NCI-H2107 treated with DMSO at 0.1 percent for 48 hours (cell line): ENCODE data around the gene EPS8L3.
A peak's percentile ranks its signal among the peaks of the same experiment; 100 is the strongest.
"Not testable (repeated sequence)": the region's sequence is repeated elsewhere in the genome, so short reads cannot be mapped to it uniquely, and the experiment has no call there.

ENCODE experiments used
- DNase-seq: peaks from one replicate; lab custom pipeline; 2025; ENCODE audit not compliant: unreplicated experiment; lab: John Stamatoyannopoulos, UW

EPS8L3 gene, protein sequence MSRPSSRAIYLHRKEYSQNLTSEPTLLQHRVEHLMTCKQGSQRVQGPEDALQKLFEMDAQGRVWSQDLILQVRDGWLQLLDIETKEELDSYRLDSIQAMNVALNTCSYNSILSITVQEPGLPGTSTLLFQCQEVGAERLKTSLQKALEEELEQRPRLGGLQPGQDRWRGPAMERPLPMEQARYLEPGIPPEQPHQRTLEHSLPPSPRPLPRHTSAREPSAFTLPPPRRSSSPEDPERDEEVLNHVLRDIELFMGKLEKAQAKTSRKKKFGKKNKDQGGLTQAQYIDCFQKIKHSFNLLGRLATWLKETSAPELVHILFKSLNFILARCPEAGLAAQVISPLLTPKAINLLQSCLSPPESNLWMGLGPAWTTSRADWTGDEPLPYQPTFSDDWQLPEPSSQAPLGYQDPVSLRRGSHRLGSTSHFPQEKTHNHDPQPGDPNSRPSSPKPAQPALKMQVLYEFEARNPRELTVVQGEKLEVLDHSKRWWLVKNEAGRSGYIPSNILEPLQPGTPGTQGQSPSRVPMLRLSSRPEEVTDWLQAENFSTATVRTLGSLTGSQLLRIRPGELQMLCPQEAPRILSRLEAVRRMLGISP

DNA sequence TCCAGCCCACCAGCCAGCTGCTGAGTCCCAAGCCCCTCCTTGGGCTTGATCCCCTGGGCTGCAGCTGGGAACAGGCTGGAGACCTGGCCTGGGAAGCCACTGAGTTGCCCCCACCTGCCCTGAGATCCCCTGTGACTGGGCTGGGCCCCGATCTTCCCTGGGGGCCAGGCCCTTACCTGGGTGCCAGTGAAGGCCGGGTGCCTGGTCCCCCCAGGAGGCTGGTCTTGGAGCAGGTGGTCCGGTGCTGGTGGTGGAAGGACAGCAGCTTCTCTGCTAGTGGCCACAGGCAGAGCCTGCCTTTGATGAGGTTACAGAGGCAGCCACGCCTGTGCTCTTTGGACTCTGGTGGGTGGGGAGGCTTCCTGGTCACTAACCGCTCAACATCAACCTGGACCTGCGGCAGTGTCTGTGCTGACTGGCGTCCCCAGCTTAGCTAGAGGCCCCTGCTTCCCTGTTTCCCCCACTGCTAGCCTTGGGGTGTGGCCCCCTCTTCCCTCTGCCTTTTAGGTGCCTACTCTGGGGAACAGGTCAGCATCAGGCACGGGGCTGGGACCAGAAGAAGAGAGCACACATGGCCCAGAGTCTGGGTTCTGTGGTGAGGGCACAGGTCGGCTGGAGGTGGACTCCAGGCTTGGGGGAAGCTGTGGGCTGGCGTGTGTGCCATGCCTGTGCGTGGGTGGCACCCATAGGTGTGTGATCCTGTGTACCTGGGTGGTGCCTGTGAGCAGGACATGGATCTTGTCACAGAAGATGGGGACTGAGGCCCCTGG is at the start of gene EPS8L3:
TSS of gene EPS8L3 (minus strand) at position 278 of the 770 bp plus-strand sequence. CDS start 2,174 bp downstream, outside the sequence.
- no peak for DNase-seq

DNA sequence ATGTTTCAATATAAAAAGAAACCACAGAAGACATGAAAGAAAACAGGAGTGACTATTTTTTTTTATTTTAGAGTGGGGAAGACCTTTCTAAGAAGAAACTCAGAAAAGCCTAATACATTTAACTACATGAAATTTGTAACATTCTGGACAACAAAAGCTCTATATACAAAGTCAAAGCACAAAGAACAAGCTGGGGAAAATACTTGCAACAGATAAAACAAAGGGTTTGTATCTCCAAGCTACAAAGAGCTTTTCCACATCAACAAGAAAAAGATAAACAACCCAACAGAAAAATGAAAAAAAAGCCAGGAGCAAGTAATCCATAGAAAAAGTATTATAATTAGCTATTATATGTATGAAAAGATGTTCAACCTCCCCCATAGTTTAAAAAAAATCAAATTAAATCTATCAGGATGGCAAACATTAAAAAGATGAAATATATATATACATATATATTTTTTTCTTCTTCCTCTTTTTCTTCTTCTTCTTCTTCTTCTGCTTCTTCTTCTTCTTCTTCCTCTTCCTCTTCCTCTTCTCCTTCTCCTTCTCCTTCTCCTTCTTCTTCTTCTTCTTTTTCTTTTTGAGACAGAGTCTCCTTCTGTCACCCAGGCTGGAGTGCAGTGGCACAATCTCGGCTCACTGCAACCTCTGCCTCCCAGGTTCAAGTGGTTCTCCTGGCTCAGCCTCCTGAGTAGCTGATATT is 49.1 kb upstream of the EPS8L3 start:
- DNase-seq, result no peak

DNA sequence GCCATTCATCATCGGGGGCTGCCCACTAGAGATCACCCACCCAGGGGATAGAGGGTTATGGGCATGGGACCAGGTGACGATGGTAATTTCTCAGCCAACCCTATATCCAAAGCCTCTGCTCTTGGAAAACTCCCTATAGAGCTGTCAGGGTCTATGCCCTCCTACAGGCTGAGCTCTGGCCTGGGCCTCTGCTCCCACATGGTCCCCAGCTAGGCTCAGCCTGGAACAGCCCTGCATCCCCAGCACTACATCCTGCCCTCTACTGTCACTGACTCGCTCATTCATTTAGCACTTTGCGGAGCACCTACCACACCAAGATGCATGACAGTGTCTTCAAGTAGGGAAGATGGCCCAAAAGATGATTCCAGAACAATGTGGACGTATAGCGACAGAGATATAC is 45.0 kb upstream of the EPS8L3 start:
- DNase-seq, result no peak

DNA sequence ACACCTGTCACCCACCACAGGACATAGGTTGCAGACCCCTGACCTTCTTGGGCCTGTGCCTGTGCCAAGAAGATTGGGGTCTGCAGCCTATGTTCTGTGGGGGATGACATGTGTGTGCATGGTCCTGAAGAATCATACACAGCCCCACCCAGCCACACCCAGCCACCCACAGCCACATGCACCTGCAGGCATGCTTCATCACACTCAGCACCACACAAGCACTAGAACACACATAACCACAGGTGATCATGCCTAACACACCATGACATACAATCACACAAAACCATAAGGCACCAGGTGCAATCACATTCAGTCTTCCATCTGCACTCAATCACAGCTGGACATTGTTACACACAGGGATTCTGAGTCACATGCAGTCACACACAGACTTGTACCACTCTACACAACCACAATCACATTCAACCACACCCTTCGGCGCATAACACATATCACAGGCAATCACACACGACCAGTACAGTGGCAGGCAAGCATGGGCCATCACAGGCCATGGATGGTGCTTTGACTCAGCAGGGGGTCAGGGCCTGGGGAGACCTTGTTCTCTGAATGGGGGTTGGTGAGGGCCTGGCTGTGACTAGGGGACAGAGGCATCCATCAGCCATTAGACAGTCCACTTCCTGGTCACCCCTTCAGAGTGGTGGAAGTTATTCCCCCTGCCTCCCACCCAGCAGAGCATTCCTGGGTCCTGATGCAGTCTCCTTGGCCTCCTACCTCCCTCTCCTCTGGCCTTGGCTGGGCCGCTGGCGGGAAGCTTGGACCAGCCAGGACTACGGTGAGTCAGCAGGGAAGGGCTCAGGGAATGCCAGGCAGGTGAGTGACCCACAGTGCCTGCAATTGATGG is 44.3 kb upstream of the EPS8L3 start:
- DNase-seq, result no peak

DNA sequence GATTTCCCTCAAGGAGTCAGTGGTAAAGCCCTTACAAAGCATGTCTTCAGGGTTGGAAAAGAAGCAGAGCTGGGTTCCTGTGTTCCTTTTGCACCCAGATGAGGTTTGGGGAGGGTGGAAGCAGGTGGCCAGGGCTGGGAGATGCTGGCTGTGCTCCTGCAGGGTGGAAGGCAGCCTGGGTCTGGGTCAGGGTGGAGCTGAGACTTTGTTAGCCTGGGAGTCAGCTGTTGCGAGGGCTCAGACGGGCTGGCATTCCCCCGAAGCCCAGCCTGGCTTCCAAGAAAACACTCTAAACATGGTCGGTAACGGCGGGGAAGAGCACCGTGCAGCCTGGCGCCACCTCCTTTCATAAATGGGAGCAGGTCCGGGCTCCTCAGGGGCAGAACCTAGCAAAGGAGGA is 43.7 kb upstream of the EPS8L3 start:
- no peak for DNase-seq

DNA sequence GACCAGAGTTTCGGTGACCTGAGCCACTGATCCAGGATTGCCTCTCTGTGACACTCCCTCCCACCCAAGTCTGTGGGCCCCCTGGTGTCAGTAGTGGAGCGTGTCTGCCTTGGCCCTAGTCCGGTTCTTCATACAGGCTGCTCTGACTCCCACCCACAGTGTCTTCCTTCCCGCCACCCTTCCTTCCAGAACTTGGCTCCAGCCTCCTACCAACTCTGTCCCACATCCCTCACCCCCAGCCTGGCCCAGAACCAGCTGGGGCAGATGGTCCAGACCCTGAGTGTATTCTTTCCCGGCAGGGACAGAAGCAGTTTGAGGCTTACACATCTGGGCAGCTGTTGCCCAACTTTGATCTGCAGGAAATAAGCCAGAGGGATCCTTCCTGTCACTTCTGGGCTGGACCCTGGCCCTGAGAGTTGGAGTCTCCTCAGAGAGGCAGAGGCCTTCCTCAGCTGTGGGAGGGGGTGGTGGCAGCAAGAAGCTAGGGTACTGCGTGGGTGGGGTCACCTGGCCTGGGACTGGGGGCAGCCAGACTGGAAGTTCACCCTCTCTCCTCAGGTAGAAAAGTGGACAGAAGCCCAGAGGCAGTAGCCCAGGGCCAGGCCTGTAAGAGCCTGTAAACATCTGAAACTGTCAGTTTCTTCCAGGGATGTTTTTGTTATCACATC is 43.1 kb upstream of the EPS8L3 start:
- no peak for DNase-seq

DNA sequence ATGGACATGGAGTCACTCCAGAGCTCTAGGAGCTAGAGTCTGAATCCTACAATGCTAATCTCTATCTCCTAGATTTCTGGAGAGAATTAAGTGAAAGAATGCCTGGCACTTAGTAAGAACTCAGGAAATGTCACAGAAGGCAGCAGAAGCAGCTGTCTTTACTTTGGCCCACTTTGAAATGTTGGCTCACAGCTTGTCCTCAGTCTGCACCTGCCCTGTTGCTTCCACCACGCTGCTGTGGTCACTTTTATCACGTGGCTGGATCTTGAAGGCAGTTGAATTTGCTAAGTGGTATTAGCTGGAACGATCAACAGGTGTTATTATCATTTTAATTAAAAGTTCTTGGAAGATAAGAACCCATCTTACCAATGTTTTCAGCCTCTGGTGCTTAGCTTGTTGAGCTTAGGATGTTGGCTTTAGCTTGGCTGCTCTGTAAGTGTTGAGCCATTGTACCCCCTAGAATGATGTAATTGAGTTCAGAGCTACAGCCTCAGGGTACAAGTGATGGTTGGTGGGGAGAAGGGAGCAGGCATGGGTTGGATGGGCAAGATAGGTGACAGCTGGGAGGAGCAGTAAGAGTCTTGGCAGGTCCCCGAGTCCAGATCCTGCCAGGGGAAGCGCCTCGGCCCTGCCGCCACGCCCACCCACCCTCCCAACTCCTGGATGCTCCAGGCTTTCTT is 41.9 kb upstream of the EPS8L3 start:
- DNase-seq, result peak; percentile 27

DNA sequence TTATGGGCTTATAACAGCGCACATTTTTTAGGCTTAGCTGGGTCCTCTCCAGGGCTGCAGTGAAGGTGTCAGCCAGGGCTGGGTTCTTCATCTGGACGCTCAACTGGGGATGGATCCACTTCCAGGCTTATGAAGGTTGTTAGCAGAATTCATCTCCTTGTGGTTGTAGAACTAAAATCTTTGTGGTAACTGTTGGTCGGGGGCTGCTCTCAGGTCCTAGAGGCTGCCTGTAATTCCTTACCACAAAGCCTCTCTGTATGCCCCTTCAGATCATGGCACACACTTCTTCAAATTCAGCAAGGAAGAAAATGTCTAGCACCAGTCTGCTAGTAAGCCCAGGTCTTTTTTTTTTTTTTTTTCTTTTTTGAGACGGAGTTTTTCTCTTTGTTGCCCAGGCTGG is 40.9 kb upstream of the EPS8L3 start:
- DNase-seq, result no peak

DNA sequence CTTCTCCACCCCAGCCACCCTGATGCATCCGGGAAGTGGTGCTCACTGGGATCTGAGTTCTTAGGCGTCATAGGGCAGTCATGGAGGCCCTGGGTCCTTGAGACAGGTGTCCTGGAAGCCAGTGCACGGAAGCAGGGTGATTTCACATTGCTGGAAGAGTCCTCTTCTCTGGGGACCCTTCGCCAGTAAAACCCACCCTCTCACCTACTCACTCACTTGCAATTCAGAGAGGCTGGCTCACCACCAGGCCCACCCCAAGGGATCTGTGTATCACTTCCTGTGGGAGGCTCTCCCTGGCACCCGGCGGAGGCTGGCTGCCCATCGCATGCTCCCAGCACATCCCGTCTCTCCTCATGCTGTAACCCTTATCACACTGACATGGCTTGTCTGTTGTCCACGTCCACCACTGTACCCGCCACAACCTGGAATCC is 40.2 kb upstream of the EPS8L3 start:
- no peak for DNase-seq

DNA sequence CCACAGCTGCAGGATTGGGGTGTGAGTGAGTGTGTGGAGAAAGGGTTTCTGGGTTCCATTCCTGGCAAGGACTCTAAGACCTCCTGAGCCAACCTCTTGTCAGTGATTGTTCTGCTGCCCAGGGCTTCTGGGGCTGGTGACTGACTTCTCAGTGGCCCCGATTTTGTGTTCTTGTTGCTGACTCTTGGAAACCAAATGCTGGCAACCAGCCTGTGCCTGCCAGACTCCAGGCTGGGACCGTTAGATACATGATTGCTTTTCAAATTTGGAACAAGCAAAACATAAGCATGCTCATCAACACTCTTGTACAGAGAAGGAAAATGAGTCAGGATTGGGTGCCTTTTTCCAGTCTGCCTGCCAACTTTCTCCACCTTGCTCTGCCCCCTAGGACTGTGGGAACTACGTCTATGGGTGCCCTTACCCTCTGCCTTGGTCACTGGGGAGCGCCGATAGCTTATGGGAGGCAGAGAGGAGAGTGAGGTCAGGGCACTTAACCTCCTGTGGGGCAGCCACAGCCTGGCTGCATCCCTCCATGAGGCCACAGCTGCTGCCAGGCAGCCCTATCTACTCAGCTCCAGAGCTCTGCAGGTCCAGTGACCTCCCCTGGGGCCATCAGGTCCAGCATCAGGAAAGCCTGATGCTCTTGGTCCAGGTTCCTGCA is 39.3 kb upstream of the EPS8L3 start:
- no peak for DNase-seq

DNA sequence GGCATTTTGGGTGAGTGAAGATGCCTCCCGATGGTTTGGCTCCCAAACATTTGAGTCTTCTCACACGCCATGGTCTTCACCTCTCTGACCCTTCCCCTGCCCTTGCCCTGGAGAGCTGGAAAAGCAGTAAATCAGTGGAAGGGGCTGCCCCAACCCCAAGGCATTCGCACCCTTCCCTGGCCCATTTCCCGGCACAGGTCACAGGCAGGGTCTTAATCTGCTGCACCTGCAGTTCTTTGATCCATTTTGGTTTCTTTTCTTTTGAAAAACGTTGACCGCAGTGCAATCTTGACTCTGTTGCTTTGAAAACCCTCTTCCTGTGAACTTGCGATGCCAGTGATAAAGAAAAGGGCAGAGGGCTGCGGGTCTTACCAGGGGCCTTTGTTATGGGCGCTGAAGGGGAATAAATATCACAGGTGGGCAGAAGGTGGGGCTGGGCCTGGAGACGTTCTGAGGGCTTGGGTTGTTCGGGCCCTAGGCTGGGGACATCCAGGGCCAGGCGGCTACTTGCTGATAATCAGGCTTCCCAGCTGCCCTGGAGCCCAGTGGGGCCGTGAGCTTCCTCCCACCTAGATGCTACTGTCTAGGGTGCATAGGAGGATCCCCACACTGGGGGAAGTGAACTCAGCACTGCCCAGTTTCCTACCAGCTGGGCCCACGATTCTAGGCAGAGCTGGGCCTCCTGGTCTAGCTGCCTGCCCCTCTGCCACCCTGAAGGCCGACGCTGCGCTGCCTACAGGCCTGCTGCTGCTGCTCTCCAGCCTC is 38.6 kb upstream of the EPS8L3 start:
- no peak for DNase-seq

DNA sequence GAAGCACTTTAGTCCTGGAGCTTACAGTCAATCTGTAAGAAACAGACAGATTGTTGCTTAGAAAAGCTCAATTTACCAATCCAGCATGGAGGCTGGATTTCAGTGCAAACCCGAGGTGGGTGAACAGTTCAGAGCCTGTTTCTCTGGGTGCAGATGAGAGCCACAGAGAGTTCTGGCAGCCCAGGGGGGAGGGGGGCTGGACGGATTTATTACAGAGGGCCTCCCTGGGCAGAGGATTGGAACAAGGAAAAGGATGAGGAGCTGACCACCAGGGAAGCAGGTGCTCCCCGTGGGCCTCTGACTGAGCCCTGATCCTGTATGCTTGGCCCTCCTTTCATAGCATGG is 38.0 kb upstream of the EPS8L3 start:
- no peak for DNase-seq

DNA sequence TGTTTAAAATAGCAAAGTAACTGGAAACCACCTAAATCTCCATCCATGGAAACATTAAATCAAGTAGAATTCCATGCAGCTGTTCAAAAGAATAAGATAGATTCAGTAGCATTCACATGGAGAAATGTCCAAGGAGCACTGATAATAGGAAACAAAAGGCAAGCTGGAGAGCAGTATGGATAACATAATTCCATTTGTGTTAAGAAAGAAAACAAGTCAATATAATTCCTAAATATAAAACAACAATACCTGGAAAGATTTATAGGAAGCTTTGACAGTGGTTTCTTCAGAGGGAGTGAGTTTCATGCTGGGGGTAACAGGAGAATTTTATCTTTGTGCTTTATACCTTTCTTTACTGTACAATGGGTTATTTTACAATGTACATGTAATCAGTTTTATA is 36.6 kb upstream of the EPS8L3 start:
- DNase-seq, result no peak

DNA sequence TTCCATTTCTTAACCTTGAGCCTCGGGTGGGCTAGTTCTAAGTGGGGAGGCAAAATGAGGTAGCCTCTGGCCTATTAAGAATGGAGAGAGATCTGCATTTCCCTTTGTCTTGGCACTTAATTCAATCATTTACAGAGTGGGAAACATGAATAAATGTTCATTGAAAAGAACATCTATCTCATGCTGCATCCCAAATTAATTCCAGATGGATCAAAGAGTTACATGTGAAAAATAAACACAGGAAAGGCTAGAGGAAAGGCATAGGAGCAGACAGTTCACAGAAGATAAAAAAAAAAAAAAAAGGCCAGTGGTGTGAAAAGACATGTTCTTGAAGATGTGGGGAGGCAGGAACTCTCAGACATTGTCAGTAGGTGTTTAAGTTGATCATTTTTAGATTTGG is 35.7 kb upstream of the EPS8L3 start:
- DNase-seq, result no peak

DNA sequence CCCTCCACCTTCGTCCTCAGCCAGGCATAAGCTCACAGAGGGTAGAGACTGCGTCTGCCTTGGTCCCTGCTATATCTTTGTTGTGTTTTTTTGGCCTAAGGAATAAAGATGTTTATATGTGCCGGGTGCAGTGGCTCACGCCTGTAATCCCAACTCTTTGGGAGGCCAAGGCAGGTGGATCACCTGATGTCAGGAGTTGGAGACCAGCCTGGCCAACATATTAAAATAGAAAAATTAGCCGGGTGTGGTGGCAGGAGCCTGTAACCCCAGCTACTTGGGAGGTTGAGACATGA is 33.5 kb upstream of the EPS8L3 start:
- not testable (repeated sequence) for DNase-seq

DNA sequence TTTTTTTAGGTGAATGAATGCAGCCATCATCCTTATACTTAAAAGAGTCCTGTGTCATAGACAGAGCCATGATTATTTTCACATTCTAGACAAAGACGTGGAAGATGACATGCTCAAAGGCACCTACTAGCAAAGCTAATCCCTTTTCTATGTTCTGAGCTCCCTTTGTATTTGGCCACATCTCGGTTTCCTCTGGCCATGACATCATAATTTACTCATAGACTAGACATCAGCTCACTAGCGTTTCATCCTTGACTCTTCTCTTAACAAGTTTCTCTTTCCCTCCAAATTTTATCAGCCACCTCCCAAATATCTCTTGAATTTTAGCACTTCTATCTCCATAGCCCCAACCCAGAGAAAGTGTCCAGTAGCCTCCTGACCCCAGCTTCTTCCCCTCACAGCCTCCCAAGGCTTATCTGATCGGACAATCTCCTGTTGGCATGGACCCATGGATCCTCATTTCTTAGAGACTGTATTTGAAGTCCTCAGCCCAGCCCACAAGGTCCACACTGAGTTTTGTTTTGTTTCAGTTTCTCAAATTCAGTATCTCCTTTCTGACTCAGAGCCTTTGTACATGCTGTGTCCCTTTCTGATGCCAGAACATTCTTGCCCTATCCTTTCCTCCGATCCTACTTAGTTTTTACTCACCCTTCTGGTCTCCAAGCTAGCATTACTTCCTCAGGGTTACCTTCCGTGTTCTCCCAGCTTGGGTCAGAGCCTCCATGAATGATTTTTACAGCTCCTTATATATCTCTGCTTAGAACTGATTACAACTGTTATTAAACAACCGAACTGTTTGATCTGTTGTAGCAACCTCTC is 33.0 kb upstream of the EPS8L3 start:
- no peak for DNase-seq

DNA sequence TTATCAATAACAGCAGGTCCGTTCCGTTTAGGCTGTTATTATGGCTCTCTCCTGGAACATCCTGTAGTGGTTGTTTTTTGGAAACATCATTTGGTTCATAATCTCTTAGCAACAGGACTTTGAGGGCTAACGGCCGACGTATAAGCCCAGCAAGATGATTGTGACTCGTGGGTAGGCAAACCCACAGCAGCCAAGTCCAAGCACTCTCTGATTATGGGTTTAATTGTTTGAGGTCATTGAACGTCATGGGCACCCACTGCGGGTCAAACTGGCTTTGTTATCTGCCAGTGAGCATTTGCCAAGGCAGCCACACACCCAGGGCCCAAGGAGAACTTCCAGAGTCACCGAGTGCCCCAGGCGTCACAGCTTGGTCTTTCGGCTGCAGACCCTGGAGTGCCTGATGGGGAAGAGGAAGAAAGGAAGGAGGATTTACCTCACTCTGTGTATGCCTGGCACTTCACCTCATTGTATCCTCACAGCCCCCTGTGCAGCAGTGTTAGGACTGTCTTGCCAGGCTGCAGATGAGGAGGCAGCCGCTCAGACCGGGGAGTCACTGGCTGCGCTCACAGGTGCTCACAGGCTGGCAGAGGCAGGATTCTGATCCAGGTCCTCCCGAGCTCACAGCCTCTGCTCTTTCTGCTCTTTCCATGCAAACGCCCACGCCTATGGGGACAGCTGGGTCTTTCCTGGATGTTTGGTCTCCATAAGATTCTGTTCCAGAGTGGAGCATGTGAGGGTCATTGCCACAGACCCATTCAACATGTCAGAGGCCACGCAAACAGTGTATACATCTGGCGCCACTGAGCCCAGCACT is 30.8 kb upstream of the EPS8L3 start:
- DNase-seq, result no peak
